Measurements from ENCODE around the gene CD37.

DNA sequence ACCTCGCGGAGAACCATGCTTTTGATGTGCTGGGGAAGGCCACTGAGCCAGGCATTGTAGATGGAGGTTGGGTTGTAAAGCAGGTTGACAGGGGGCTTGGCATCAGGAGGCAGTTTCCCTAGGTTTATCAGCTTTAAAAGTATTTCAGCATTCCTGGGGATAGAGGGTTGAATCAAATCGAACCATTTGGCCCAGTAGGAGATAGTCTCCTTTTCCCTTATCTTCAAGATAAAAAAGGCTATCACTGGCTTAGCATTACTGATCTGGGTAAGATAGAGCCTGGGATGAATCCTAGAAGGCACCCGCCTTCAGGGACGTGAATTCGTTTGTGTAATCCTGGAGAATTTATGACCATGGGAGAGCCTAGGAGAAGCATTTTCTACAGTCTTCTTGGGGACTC is 40.8 kb upstream of the CD37 start:
- TF ChIP-seq, protein P1, sequence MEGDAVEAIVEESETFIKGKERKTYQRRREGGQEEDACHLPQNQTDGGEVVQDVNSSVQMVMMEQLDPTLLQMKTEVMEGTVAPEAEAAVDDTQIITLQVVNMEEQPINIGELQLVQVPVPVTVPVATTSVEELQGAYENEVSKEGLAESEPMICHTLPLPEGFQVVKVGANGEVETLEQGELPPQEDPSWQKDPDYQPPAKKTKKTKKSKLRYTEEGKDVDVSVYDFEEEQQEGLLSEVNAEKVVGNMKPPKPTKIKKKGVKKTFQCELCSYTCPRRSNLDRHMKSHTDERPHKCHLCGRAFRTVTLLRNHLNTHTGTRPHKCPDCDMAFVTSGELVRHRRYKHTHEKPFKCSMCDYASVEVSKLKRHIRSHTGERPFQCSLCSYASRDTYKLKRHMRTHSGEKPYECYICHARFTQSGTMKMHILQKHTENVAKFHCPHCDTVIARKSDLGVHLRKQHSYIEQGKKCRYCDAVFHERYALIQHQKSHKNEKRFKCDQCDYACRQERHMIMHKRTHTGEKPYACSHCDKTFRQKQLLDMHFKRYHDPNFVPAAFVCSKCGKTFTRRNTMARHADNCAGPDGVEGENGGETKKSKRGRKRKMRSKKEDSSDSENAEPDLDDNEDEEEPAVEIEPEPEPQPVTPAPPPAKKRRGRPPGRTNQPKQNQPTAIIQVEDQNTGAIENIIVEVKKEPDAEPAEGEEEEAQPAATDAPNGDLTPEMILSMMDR (IDR thresholded peaks at IDR 0.05) = no peak
- TF ChIP-seq POLR2A (IDR thresholded peaks at IDR 0.05) = no peak

All from adrenal gland (tissue), 5 donors.